Measurements from ENCODE around the gene COQ3. TPM values are rescaled to one million over a fixed set of nuclear protein-coding genes. Genes with fewer than 3 reads are reported as not detected.
A peak's percentile ranks its signal among the peaks of the same experiment; 100 is the strongest.

The COQ3 gene
- total RNA-seq, 1 experiment from 2014 or later, result 13.9 TPM

- no peaks in the 10 kb centered on the region for H3K9me3 Mint-ChIP-seq
- CTCF ChIA-PET, result interaction anchor here (1.3 to 2.0 kb wide), 5 partner anchors 31 to 97 kb away, joined by 3 to 12 read pairs (median 5); partner anchors contain the start of gene COQ3
- DNase-seq (ENCODE audit: low spot score), result no peak
- ATAC-seq, result no peak
- H3K27ac Mint-ChIP-seq, result peak overlapping the region; percentile 100
- peaks cover 18% of the 10 kb centered on the region for H3K36me3 Mint-ChIP-seq
- peaks cover 67% of the 10 kb centered on the region for H3K4me1 Mint-ChIP-seq
- POLR2A ChIA-PET, result interaction anchor here (1.7 to 2.9 kb wide), 2 partner anchors 33 to 142 kb away, joined by 10 to 11 read pairs; partner anchors contain the start of genes CCNC and COQ3
- no peaks in the 10 kb centered on the region; the same call in 1 of the 2 replicates for H3K27me3 Mint-ChIP-seq (ENCODE audit: low read depth)
- H3K4me3 Mint-ChIP-seq, result peak overlapping the region; percentile 97
- TF ChIP-seq ERG (CRISPR knock-in tag; IDR thresholded peaks at IDR 0.05) (no peak), AR (CRISPR knock-in tag; IDR thresholded peaks at IDR 0.05) (no peak), SOX15 (CRISPR knock-in tag; IDR thresholded peaks at IDR 0.05) (no peak), ESRRA (CRISPR knock-in tag; IDR thresholded peaks at IDR 0.05; ENCODE audit: borderline replicate concordance) (no peak), SMAD4 (CRISPR knock-in tag; IDR thresholded peaks at IDR 0.05) (no peak), CREM (CRISPR knock-in tag; IDR thresholded peaks at IDR 0.05) (no peak), MYBL2 (CRISPR knock-in tag; IDR thresholded peaks at IDR 0.05) (no peak), ZNF281 (CRISPR knock-in tag; IDR thresholded peaks at IDR 0.05) (no peak)
These were observed 32.4 kb upstream of the COQ3 start for GRCh38 chr6:99426451-99426757.

GRCh38 chr6:99425647-99426450, 31.9 kb upstream of the COQ3 start:
- Mint-ChIP-seq H3K4me3 (peak overlapping the region; percentile 97), H3K9me3 (no peaks in the 10 kb centered on the region), H3K36me3 (peaks cover 18% of the 10 kb centered on the region), H3K27ac (peak overlapping the region; percentile 100), H3K27me3 (ENCODE audit: low read depth) (no peaks in the 10 kb centered on the region; the same call in 1 of the 2 replicates), H3K4me1 (peaks cover 72% of the 10 kb centered on the region)
- DNase-seq (ENCODE audit: low spot score) (peak; percentile 93), ATAC-seq (peak; percentile 80)
- CTCF ChIA-PET, result interaction anchor here (1.0 to 2.0 kb wide), 7 partner anchors 31 to 97 kb away, joined by 3 to 12 read pairs (median 3); partner anchors contain the start of gene COQ3
- POLR2A ChIA-PET, result interaction anchor here (0.8 to 2.9 kb wide), 3 partner anchors 32 to 143 kb away, joined by 3 to 11 read pairs (median 10); partner anchors contain the start of genes CCNC and COQ3
- TF ChIP-seq ZNF121 (CRISPR knock-in tag; IDR thresholded peaks at IDR 0.05) (no peak), STAT6 (CRISPR knock-in tag; conservative IDR thresholded peaks at IDR 0.05; ENCODE audit: low read depth) (no peak), NR3C1 (CRISPR knock-in tag; conservative IDR thresholded peaks at IDR 0.05; ENCODE audit: low read depth) (no peak), IRF1 (CRISPR knock-in tag; IDR thresholded peaks at IDR 0.05) (no peak), PRDM15 (CRISPR knock-in tag; IDR thresholded peaks at IDR 0.05) (0 out of 2 replicates have a peak, but pooled peaks have one; percentile 11), ZBTB21 (CRISPR knock-in tag; IDR thresholded peaks at IDR 0.05; ENCODE audit: borderline replicate concordance) (no peak), ZMAT4 (CRISPR knock-in tag; IDR thresholded peaks at IDR 0.05) (no peak), FOXJ3 (CRISPR knock-in tag; IDR thresholded peaks at IDR 0.05; ENCODE audit: borderline replicate concordance) (no peak), NR1H2 (CRISPR knock-in tag; IDR thresholded peaks at IDR 0.05) (no peak), ZNF317 (CRISPR knock-in tag; IDR thresholded peaks at IDR 0.05; ENCODE audit: borderline replicate concordance, low read depth) (no peak)

Measured in WTC11 (cell line).